ENCODE measurements around the gene RAD54L2.

Gene RAD54L2

GRCh38 chr3:51581524-51581923 lies 43.0 kb downstream of the RAD54L2 start:
- Histone ChIP-seq H3K4me2 (ENCODE audit: low read length) (no peak overlapping the region), H3K27me3 (ENCODE audit: control insufficient read depth, insufficient read depth, low read length) (no peaks in the 10 kb centered on the region)

DNA sequence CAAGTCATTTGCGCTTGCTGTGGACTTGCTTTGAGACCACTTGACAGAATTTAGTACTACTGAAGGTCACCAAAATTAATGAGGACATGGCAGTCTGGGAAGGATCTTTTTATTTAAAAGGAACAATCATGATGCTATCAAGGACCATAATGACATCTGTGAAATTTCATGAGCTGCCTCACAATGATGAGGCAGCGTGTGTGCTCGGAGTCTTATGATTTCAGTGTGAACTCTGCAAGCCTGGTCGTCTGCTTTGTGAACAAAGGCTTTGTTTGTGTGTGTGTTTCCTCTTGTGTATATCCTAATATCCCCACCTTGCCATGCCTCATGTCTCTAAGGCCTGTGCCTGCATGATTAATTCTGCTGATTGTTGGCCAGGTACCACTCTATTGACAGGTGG lies 46.7 kb downstream of the RAD54L2 start:
- no peaks in the 10 kb centered on the region for H3K4me1 ChIP-seq (ENCODE audit: control insufficient read depth, insufficient read depth, low read length)
- H3K9me3 ChIP-seq (replicated peaks; ENCODE audit: low read length), result no peaks in the 10 kb centered on the region
- H3K9ac ChIP-seq (ENCODE audit: low read depth, low read length), result no peak overlapping the region
- peaks cover 9% of the 10 kb centered on the region for H3K36me3 ChIP-seq (ENCODE audit: insufficient read depth, low read length)
- H3K4me2 ChIP-seq (ENCODE audit: low read length), result no peak overlapping the region
- H3K4me3 ChIP-seq (ENCODE audit: low read length), result no peak overlapping the region
- no peaks in the 10 kb centered on the region for H3K27me3 ChIP-seq (ENCODE audit: control insufficient read depth, insufficient read depth, low read length)

More at GRCh38 chr3:51581524-51581923, 43.0 kb downstream of the RAD54L2 start:
- Histone ChIP-seq H3K36me3 (ENCODE audit: insufficient read depth, low read length) (peaks cover 12% of the 10 kb centered on the region), H3K9ac (ENCODE audit: low read depth, low read length) (no peak overlapping the region), H3K4me3 (ENCODE audit: low read length) (no peak overlapping the region), H3K4me1 (ENCODE audit: control insufficient read depth, insufficient read depth, low read length) (no peaks in the 10 kb centered on the region), H3K9me3 (replicated peaks; ENCODE audit: low read length) (no peaks in the 10 kb centered on the region)

- no peaks in the 10 kb centered on the region for H3K9me3 ChIP-seq (replicated peaks; ENCODE audit: low read length)
Measured at GRCh38 chr3:51585871-51586270, 47.4 kb downstream of the RAD54L2 start.

More at GRCh38 chr3:51585871-51586270, 47.4 kb downstream of the RAD54L2 start:
- Histone ChIP-seq H3K4me3 (ENCODE audit: low read length) (no peak overlapping the region), H3K4me2 (ENCODE audit: low read length) (no peak overlapping the region), H3K9ac (ENCODE audit: low read depth, low read length) (no peak overlapping the region), H3K36me3 (ENCODE audit: insufficient read depth, low read length) (peaks cover 5% of the 10 kb centered on the region), H3K4me1 (ENCODE audit: control insufficient read depth, insufficient read depth, low read length) (no peaks in the 10 kb centered on the region), H3K27me3 (ENCODE audit: control insufficient read depth, insufficient read depth, low read length) (no peaks in the 10 kb centered on the region)
